Fibroblast of villous mesenchyme (primary cell): ENCODE data around the gene STON2. TPM values are rescaled to one million over a fixed set of nuclear protein-coding genes. Genes with fewer than 3 reads are reported as not detected.

Experiments
- DNase-seq: peaks from one replicate; pipeline ENCODE4 v3.0.0-alpha.2; 2010; ENCODE audit warnings: low read depth
- H3K4me3 ChIP-seq: 2 replicates; pipeline ENCODE4 v1.5.1; 2011; ENCODE audit warnings: low read depth, mild to moderate bottlenecking, low read length
- CTCF ChIP-seq: IDR thresholded peaks from 2 replicates; pipeline ENCODE4 v1.5.1; 2012; ENCODE audit warnings: low read depth, mild to moderate bottlenecking, low read length; ENCODE audit not compliant: insufficient read depth
- total RNA-seq: library from RNA; depleted of rRNA; stranded (reverse); fragments of >200 nt; gene quantifications from 2 replicates; pipeline ENCODE4 v1.2.3, GENCODE V29; 2012

STON2 gene
- total RNA-seq, 1 donor: not detected

- H3K4me3 ChIP-seq: no peak overlapping the region
- DNase-seq: no peak
- TF ChIP-seq CTCF: no peak
These were observed 85.5 kb downstream of the STON2 start for GRCh38 chr14:81314443-81315175.

- peak; percentile 6 for DNase-seq
- no peak overlapping the region for H3K4me3 ChIP-seq
- TF ChIP-seq CTCF: no peak
These were observed 86.2 kb downstream of the STON2 start for GRCh38 chr14:81313775-81314429.

GRCh38 chr14:81313200-81313599 lies 86.9 kb downstream of the STON2 start:
- no peak for TF ChIP-seq CTCF
- no peak overlapping the region for H3K4me3 ChIP-seq
- no peak for DNase-seq

- no peak overlapping the region for H3K4me3 ChIP-seq
- no peak for DNase-seq
- no peak for TF ChIP-seq CTCF
These were observed 87.7 kb downstream of the STON2 start for GRCh38 chr14:81312289-81312876.

DNA sequence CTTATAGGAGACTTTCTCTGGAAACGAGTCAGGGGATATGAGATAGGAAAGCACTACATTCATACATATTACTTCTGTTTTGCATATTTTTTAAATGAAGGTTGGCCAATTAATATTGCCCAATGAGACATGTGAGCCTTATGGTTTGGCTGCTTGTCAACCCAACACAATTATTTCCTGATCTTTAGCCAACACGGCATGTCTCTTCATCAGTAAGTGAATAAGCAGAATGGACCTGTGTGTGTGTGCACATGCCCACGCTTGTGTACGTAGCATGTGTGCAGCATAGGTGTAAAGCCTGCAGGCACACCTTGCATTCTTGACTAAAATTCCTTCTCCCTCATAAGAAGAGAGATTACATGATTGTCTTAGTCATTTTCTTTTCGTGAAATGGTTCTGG lies 88.3 kb downstream of the STON2 start:
- DNase-seq: peak; percentile 5
- no peak for TF ChIP-seq CTCF
- H3K4me3 ChIP-seq: no peak overlapping the region

GRCh38 chr14:81311141-81311540 lies 89.0 kb downstream of the STON2 start:
- H3K4me3 ChIP-seq: no peak overlapping the region
- no peak for DNase-seq
- no peak for TF ChIP-seq CTCF

GRCh38 chr14:81310606-81311005 lies 89.5 kb downstream of the STON2 start:
- no peak overlapping the region for H3K4me3 ChIP-seq
- no peak for TF ChIP-seq CTCF
- DNase-seq: no peak
